ENCODE measurements around the gene SEMA5A.

DNA sequence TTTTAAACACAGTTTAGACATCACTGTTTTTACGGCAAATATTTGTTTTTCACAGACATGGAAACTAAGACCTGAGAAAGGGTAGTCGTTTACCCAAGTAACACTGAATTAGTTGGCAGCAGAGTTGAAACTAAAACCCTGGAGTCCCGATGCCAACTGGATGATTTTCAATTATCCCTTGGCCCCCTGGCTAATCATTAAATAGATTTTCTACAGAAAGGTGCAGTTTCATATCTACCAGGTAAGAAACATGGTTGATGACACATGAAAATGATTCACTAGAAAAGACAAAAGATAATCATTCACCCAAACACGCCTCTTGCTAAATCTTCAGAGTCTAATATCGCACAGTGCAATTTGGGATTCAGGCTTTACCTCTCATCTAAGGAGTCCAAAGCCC is 136.9 kb downstream of the SEMA5A start:
- TF ChIP-seq, protein P1, sequence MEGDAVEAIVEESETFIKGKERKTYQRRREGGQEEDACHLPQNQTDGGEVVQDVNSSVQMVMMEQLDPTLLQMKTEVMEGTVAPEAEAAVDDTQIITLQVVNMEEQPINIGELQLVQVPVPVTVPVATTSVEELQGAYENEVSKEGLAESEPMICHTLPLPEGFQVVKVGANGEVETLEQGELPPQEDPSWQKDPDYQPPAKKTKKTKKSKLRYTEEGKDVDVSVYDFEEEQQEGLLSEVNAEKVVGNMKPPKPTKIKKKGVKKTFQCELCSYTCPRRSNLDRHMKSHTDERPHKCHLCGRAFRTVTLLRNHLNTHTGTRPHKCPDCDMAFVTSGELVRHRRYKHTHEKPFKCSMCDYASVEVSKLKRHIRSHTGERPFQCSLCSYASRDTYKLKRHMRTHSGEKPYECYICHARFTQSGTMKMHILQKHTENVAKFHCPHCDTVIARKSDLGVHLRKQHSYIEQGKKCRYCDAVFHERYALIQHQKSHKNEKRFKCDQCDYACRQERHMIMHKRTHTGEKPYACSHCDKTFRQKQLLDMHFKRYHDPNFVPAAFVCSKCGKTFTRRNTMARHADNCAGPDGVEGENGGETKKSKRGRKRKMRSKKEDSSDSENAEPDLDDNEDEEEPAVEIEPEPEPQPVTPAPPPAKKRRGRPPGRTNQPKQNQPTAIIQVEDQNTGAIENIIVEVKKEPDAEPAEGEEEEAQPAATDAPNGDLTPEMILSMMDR (IDR thresholded peaks at IDR 0.05) = no peak
- TF ChIP-seq ZNF423 (CRISPR knock-in tag; IDR thresholded peaks at IDR 0.05) (no peak), ZNF263 (CRISPR knock-in tag; IDR thresholded peaks at IDR 0.05; ENCODE audit: low read depth) (no peak), SMAD4 (CRISPR knock-in tag; IDR thresholded peaks at IDR 0.05) (no peak), CREB1 (CRISPR knock-in tag; IDR thresholded peaks at IDR 0.05) (no peak), TEAD4 (CRISPR knock-in tag; IDR thresholded peaks at IDR 0.05) (no peak), CBFB (CRISPR knock-in tag; IDR thresholded peaks at IDR 0.05; ENCODE audit: low read depth) (no peak)
- TF ChIP-seq, protein P2, sequence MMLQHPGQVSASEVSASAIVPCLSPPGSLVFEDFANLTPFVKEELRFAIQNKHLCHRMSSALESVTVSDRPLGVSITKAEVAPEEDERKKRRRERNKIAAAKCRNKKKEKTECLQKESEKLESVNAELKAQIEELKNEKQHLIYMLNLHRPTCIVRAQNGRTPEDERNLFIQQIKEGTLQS (CRISPR knock-in tag; conservative IDR thresholded peaks at IDR 0.05) = no peak
- TF ChIP-seq, protein P3, sequence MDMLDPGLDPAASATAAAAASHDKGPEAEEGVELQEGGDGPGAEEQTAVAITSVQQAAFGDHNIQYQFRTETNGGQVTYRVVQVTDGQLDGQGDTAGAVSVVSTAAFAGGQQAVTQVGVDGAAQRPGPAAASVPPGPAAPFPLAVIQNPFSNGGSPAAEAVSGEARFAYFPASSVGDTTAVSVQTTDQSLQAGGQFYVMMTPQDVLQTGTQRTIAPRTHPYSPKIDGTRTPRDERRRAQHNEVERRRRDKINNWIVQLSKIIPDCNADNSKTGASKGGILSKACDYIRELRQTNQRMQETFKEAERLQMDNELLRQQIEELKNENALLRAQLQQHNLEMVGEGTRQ (CRISPR knock-in tag; IDR thresholded peaks at IDR 0.05) = no peak
- TF ChIP-seq, protein P4, sequence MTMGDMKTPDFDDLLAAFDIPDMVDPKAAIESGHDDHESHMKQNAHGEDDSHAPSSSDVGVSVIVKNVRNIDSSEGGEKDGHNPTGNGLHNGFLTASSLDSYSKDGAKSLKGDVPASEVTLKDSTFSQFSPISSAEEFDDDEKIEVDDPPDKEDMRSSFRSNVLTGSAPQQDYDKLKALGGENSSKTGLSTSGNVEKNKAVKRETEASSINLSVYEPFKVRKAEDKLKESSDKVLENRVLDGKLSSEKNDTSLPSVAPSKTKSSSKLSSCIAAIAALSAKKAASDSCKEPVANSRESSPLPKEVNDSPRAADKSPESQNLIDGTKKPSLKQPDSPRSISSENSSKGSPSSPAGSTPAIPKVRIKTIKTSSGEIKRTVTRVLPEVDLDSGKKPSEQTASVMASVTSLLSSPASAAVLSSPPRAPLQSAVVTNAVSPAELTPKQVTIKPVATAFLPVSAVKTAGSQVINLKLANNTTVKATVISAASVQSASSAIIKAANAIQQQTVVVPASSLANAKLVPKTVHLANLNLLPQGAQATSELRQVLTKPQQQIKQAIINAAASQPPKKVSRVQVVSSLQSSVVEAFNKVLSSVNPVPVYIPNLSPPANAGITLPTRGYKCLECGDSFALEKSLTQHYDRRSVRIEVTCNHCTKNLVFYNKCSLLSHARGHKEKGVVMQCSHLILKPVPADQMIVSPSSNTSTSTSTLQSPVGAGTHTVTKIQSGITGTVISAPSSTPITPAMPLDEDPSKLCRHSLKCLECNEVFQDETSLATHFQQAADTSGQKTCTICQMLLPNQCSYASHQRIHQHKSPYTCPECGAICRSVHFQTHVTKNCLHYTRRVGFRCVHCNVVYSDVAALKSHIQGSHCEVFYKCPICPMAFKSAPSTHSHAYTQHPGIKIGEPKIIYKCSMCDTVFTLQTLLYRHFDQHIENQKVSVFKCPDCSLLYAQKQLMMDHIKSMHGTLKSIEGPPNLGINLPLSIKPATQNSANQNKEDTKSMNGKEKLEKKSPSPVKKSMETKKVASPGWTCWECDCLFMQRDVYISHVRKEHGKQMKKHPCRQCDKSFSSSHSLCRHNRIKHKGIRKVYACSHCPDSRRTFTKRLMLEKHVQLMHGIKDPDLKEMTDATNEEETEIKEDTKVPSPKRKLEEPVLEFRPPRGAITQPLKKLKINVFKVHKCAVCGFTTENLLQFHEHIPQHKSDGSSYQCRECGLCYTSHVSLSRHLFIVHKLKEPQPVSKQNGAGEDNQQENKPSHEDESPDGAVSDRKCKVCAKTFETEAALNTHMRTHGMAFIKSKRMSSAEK (CRISPR knock-in tag; IDR thresholded peaks at IDR 0.05; ENCODE audit: borderline replicate concordance) = no peak
- TF ChIP-seq, protein P5, sequence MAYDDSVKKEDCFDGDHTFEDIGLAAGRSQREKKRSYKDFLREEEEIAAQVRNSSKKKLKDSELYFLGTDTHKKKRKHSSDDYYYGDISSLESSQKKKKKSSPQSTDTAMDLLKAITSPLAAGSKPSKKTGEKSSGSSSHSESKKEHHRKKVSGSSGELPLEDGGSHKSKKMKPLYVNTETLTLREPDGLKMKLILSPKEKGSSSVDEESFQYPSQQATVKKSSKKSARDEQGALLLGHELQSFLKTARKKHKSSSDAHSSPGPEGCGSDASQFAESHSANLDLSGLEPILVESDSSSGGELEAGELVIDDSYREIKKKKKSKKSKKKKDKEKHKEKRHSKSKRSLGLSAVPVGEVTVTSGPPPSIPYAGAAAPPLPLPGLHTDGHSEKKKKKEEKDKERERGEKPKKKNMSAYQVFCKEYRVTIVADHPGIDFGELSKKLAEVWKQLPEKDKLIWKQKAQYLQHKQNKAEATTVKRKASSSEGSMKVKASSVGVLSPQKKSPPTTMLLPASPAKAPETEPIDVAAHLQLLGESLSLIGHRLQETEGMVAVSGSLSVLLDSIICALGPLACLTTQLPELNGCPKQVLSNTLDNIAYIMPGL (CRISPR knock-in tag; IDR thresholded peaks at IDR 0.05) = no peak

All from WTC11 (cell line).